HepG2 (cell line): Measurements from ENCODE around the gene RAB40C. TPM values are rescaled to one million over a fixed set of nuclear protein-coding genes. Genes with fewer than 3 reads are reported as not detected.

Experiments used
- AHR ChIP-seq: IDR thresholded peaks from 2 replicates; pipeline ENCODE4 v1.6.1; 2018; ENCODE audit warnings: missing genetic modification reagents, missing compliant biosample characterization
- BRD4 ChIP-seq: sonication (generic); formaldehyde crosslinking; IDR thresholded peaks from 2 replicates; pipeline ENCODE4 v1.4.0; 2020; ENCODE audit warnings: missing genetic modification reagents
- DPF2 ChIP-seq: sonication (generic); formaldehyde crosslinking; IDR thresholded peaks from 2 replicates; pipeline ENCODE4 v1.4.0; 2020; ENCODE audit warnings: mild to moderate bottlenecking, low read depth, missing genetic modification reagents, borderline replicate concordance
- EED ChIP-seq: sonication (generic); formaldehyde crosslinking; IDR thresholded peaks from 2 replicates; pipeline ENCODE4 v1.5.0; 2020; ENCODE audit warnings: mild to moderate bottlenecking, missing genetic modification reagents
- HDAC6 ChIP-seq: fragments of 200-600 bp; sonication (generic); IDR thresholded peaks from 2 replicates; pipeline ENCODE4 v1.7.0; 2017; ENCODE audit warnings: mild to moderate bottlenecking, antibody characterized with exemption, low read length, low read depth
- HOXA9 ChIP-seq: sonication (generic); formaldehyde crosslinking; IDR thresholded peaks from 2 replicates; pipeline ENCODE4 v1.8.1; 2022; ENCODE audit warnings: missing genetic modification reagents, mild to moderate bottlenecking, moderate library complexity, borderline replicate concordance
- KLF12 ChIP-seq: sonication (generic); formaldehyde crosslinking; IDR thresholded peaks from 2 replicates; pipeline ENCODE4 v1.4.0; 2020; ENCODE audit warnings: missing genetic modification reagents, borderline replicate concordance
- KLF6 ChIP-seq: IDR thresholded peaks from 2 replicates; pipeline ENCODE4 v1.8.0; 2016; ENCODE audit warnings: missing biosample characterization, missing genetic modification reagents
- RELA ChIP-seq: sonication (generic); formaldehyde crosslinking; IDR thresholded peaks from 2 replicates; pipeline ENCODE4 v1.4.0; 2020; ENCODE audit warnings: missing genetic modification reagents
- SOX5 ChIP-seq: IDR thresholded peaks from 2 replicates; pipeline ENCODE4 v1.6.1; 2016; ENCODE audit warnings: borderline replicate concordance
- SUZ12 ChIP-seq: fragments of 150-350 bp; IDR thresholded peaks from 2 replicates; pipeline ENCODE4 v1.6.1; 2014; ENCODE audit warnings: low read depth, low read length
- TBP ChIP-seq: sonication (generic); formaldehyde crosslinking; IDR thresholded peaks from 2 replicates; pipeline ENCODE4 v1.5.0; 2020; ENCODE audit warnings: missing genetic modification reagents
- TCF12 ChIP-seq, 2 experiments: fragments of 450-650 bp in 1 of 2; sonication (generic) in 1 of 2; formaldehyde crosslinking in 1 of 2; IDR thresholded peaks; 2 replicates each; pipeline versions ENCODE4 v1.6.1 to v1.8.0; 2017 to 2022; ENCODE audit warnings: antibody characterized with exemption in 1 of 2, mild to moderate bottlenecking in 1 of 2, missing genetic modification reagents in 1 of 2, moderate library complexity in 1 of 2
- XRCC5 ChIP-seq: fragments of 200-400 bp; formaldehyde crosslinking; optimal IDR thresholded peaks from 2 replicates; pipeline ENCODE3; 2017; ENCODE audit warnings: mild to moderate bottlenecking, low read length
- ZNF224 ChIP-seq: sonication (generic); formaldehyde crosslinking; IDR thresholded peaks from 2 replicates; pipeline ENCODE4 v1.5.0; 2020; ENCODE audit warnings: mild to moderate bottlenecking, missing genetic modification reagents
- ZNF30 ChIP-seq: sonication (generic); formaldehyde crosslinking; IDR thresholded peaks from 2 replicates; pipeline ENCODE4 v1.5.0; 2020; ENCODE audit warnings: mild to moderate bottlenecking, missing genetic modification reagents
- ZNF335 ChIP-seq: sonication (generic); formaldehyde crosslinking; IDR thresholded peaks from 2 replicates; pipeline ENCODE4 v1.4.0; 2020; ENCODE audit warnings: missing genetic modification reagents
- ZNF431 ChIP-seq: sonication (generic); formaldehyde crosslinking; IDR thresholded peaks from 2 replicates; pipeline ENCODE4 v1.9.0; 2022; ENCODE audit warnings: missing genetic modification reagents, low read depth, mild to moderate bottlenecking, borderline replicate concordance
- ZNF451 ChIP-seq: sonication (generic); formaldehyde crosslinking; IDR thresholded peaks from 2 replicates; pipeline ENCODE4 v1.5.0; 2020; ENCODE audit warnings: mild to moderate bottlenecking, missing genetic modification reagents
- polyA plus RNA-seq, 8 experiments: library from polyadenylated mRNA; depleted of rRNA in 3 of 8; stranded (reverse) in 7 of 8; unstranded in 1 of 8; fragments of >200 nt; fragmentation: Illumina TruSeq in 4 of 8; extraction: Trizol in 4 of 8; gene quantifications; 2 replicates each; pipeline versions ENCODE4 v1.2.1 to v1.2.3, GENCODE V29; 2011 to 2016; ENCODE audit warnings: low read depth in 4 of 8, missing spikeins in 1 of 8, mixed read lengths in 1 of 8; ENCODE audit not compliant: insufficient read depth in 1 of 8
- total RNA-seq, 5 experiments: library from RNA; depleted of rRNA; stranded (reverse); fragments of >200 nt; fragmentation: Illumina TruSeq; extraction: Trizol; gene quantifications; 2 replicates each; pipeline ENCODE4 v1.2.3, GENCODE V29; 2016; ENCODE audit warnings: low read depth in 1 of 5
- TF ChIP-seq, protein P1 (sequence below): sonication (generic); IDR thresholded peaks from 2 replicates; pipeline ENCODE4 v1.6.1; 2016; ENCODE audit warnings: low read depth, borderline replicate concordance
- TF ChIP-seq, protein P2 (sequence below): sonication (generic); formaldehyde crosslinking; IDR thresholded peaks from 2 replicates; pipeline ENCODE4 v1.4.0; 2020; ENCODE audit warnings: mild to moderate bottlenecking, missing genetic modification reagents
- TF ChIP-seq, protein P3 (sequence below): sonication (generic); formaldehyde crosslinking; IDR thresholded peaks from 2 replicates; pipeline ENCODE4 v1.4.0; 2020; ENCODE audit warnings: missing genetic modification reagents

RAB40C gene
- total and polyA plus RNA-seq, 2 of the 13 experiments (the other 11 are each of a cell fraction or from before 2014, with no cell fraction given): 7.7 to 11.5 TPM

DNA sequence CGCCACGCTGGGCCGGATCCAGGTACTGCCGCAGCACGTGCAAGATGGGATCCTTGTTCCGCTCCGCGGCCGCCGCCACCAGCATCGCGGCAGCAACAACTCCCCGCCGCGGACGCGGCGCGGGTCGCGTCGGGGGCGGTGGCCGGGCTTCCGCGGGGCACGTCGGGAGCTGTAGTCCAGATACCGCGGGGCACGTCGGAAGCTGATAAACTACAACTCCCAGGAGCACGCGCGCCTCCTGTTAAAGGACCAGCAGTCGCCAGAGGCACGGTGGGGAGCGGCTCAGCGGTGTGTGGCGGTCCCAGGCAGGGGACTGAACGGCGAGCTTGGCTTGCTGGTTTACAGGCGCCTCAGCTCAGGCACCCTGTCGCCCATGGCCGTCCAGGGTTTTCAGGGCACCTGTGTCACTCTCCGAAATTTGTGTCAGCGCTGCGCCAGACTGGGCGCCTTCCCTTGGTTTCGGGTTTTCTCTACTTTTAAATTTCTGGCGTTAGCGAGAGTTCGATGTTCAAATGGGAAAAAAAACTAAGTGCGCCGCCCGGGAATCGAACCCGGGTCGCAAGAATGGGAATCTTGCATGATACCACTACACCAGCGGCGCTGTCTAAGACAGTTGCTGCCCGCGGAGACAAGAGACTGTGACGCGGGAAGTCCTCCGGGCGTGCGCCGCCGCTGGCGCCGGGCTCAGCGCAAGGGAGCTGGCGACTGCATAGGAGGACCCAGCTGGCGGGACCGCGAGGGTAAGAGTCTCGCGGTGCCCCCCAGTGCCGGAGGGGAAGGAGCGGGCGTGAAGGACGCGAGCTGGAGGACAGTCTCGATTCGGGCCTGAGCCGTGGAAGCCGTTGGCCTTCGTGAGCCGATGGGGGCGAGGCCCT, 46.6 kb downstream of the RAB40C start, which contains the start of gene METTL26 (continued):
- TF ChIP-seq, protein P1, sequence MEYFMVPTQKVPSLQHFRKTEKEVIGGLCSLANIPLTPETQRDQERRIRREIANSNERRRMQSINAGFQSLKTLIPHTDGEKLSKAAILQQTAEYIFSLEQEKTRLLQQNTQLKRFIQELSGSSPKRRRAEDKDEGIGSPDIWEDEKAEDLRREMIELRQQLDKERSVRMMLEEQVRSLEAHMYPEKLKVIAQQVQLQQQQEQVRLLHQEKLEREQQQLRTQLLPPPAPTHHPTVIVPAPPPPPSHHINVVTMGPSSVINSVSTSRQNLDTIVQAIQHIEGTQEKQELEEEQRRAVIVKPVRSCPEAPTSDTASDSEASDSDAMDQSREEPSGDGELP: no peak; the same call in 1 of the 2 replicates
- peak; percentile 68; the same call in 1 of the 2 replicates for TF ChIP-seq KLF12
- no peak; the same call in 1 of the 2 replicates for TF ChIP-seq HOXA9 (CRISPR knock-in tag)
- peak; percentile 82 for TF ChIP-seq SUZ12
- TF ChIP-seq, protein P2, sequence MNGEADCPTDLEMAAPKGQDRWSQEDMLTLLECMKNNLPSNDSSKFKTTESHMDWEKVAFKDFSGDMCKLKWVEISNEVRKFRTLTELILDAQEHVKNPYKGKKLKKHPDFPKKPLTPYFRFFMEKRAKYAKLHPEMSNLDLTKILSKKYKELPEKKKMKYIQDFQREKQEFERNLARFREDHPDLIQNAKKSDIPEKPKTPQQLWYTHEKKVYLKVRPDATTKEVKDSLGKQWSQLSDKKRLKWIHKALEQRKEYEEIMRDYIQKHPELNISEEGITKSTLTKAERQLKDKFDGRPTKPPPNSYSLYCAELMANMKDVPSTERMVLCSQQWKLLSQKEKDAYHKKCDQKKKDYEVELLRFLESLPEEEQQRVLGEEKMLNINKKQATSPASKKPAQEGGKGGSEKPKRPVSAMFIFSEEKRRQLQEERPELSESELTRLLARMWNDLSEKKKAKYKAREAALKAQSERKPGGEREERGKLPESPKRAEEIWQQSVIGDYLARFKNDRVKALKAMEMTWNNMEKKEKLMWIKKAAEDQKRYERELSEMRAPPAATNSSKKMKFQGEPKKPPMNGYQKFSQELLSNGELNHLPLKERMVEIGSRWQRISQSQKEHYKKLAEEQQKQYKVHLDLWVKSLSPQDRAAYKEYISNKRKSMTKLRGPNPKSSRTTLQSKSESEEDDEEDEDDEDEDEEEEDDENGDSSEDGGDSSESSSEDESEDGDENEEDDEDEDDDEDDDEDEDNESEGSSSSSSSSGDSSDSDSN (CRISPR knock-in tag): peak; percentile 65
- TF ChIP-seq ZNF335 (CRISPR knock-in tag): peak; percentile 67
- no peak for TF ChIP-seq HDAC6
- TF ChIP-seq TBP (CRISPR knock-in tag): 0 out of 2 replicates have a peak, but pooled peaks have one; percentile 32
- TF ChIP-seq SOX5 (CRISPR knock-in tag): peak; percentile 25; the same call in 1 of the 2 replicates
- peak; percentile 86; the same call in 1 of the 2 replicates for TF ChIP-seq ZNF224
- no peak for TF ChIP-seq EED (CRISPR knock-in tag)
- TF ChIP-seq RELA (CRISPR knock-in tag): no peak
- TF ChIP-seq DPF2: 0 out of 2 replicates have a peak, but pooled peaks have one; percentile 22
- no peak; the same call in 1 of the 2 replicates for TF ChIP-seq KLF6 (CRISPR knock-in tag)
- no peak; the same call in 1 of the 2 replicates for TF ChIP-seq AHR
- TF ChIP-seq TCF12 (IDR thresholded peaks at IDR 0.05): no peak
- TF ChIP-seq TCF12 (CRISPR knock-in tag; IDR thresholded peaks at IDR 0.05): 0 out of 2 replicates have a peak, but pooled peaks have one; percentile 23
- TF ChIP-seq, protein P3, sequence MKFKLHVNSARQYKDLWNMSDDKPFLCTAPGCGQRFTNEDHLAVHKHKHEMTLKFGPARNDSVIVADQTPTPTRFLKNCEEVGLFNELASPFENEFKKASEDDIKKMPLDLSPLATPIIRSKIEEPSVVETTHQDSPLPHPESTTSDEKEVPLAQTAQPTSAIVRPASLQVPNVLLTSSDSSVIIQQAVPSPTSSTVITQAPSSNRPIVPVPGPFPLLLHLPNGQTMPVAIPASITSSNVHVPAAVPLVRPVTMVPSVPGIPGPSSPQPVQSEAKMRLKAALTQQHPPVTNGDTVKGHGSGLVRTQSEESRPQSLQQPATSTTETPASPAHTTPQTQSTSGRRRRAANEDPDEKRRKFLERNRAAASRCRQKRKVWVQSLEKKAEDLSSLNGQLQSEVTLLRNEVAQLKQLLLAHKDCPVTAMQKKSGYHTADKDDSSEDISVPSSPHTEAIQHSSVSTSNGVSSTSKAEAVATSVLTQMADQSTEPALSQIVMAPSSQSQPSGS (CRISPR knock-in tag): peak; percentile 46; the same call in 1 of the 2 replicates
- TF ChIP-seq BRD4 (CRISPR knock-in tag): peak; percentile 17; the same call in 1 of the 2 replicates
- TF ChIP-seq ZNF30 (CRISPR knock-in tag): 0 out of 2 replicates have a peak, but pooled peaks have one; percentile 54
- peak; percentile 33 for TF ChIP-seq XRCC5
- TF ChIP-seq ZNF451: no peak
- peak; percentile 57; the same call in 1 of the 2 replicates for TF ChIP-seq ZNF431
